ENCODE measurements around the gene NKX2-4. TPM values are rescaled to one million over a fixed set of nuclear protein-coding genes. Genes with fewer than 3 reads are reported as not detected.
A peak's percentile ranks its signal among the peaks of the same experiment; 100 is the strongest.

Gene NKX2-4
- polyA plus RNA-seq, 3 donors = not detected

GRCh38 chr20:21353236-21353635 is 44.1 kb downstream of the NKX2-4 start:
- H3K9ac ChIP-seq (ENCODE audit: insufficient read depth, low read length, poor library complexity, severe bottlenecking) = no peak overlapping the region
- peaks cover 82 to 96% of the 10 kb centered on the region in 2 donors for H3K36me3 ChIP-seq (replicated peaks in 1 of 2; ENCODE audit: control insufficient read depth in 1 of 2, insufficient read depth in 2 of 2, low read length in 2 of 2)
- TF ChIP-seq, protein P1, sequence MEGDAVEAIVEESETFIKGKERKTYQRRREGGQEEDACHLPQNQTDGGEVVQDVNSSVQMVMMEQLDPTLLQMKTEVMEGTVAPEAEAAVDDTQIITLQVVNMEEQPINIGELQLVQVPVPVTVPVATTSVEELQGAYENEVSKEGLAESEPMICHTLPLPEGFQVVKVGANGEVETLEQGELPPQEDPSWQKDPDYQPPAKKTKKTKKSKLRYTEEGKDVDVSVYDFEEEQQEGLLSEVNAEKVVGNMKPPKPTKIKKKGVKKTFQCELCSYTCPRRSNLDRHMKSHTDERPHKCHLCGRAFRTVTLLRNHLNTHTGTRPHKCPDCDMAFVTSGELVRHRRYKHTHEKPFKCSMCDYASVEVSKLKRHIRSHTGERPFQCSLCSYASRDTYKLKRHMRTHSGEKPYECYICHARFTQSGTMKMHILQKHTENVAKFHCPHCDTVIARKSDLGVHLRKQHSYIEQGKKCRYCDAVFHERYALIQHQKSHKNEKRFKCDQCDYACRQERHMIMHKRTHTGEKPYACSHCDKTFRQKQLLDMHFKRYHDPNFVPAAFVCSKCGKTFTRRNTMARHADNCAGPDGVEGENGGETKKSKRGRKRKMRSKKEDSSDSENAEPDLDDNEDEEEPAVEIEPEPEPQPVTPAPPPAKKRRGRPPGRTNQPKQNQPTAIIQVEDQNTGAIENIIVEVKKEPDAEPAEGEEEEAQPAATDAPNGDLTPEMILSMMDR (IDR thresholded peaks at IDR 0.05) = no peak

GRCh38 chr20:21352703-21353102 is 44.6 kb downstream of the NKX2-4 start:
- Histone ChIP-seq H3K4me1 (ENCODE audit: control insufficient read depth in 1 of 2, insufficient read depth in 2 of 2, low read length in 2 of 2) (no peaks in the 10 kb centered on the region), H3K27me3 (ENCODE audit: control insufficient read depth in 2 of 2, insufficient read depth in 2 of 2, low read length in 2 of 2) (no peaks in the 10 kb centered on the region), H3K9me3 (replicated peaks in 1 of 2; ENCODE audit: control insufficient read depth in 1 of 2, insufficient read depth in 1 of 2, low read length in 2 of 2) (no peaks in the 10 kb centered on the region), H2AFZ (ENCODE audit: insufficient read depth, low read depth, low read length, poor library complexity, severe bottlenecking) (no peak overlapping the region), H3K36me3 (replicated peaks in 1 of 2; ENCODE audit: control insufficient read depth in 1 of 2, insufficient read depth in 2 of 2, low read length in 2 of 2) (peaks cover 81 to 96% of the 10 kb centered on the region in 2 donors), H3K4me2 (replicated peaks; ENCODE audit: extremely low read depth, low read length, poor library complexity, severe bottlenecking) (no peak overlapping the region), H3K9ac (ENCODE audit: insufficient read depth, low read length, poor library complexity, severe bottlenecking) (no peak overlapping the region), H3K27ac (ENCODE audit: low read depth in 1 of 2, low read length in 2 of 2) (no peak overlapping the region), H3K4me3 (replicated peaks in 1 of 3; ENCODE audit: low read depth in 2 of 3, low read length in 3 of 3) (no peak overlapping the region), H4K20me1 (ENCODE audit: insufficient read depth, low read length) (peaks cover 32% of the 10 kb centered on the region), H3K79me2 (ENCODE audit: insufficient read depth, low read length) (no peaks in the 10 kb centered on the region)
- Mint-ChIP-seq H3K27me3 (ENCODE audit: low read depth in 3 of 3) (no peaks in the 10 kb centered on the region), H3K4me1 (no peaks in the 10 kb centered on the region), H3K27ac (no peak overlapping the region), H3K4me3 (no peak overlapping the region), H3K9me3 (no peaks in the 10 kb centered on the region), H3K36me3 (peaks cover 58 to 73% of the 10 kb centered on the region in 2 donors)
- no peak for DNase-seq
- TF ChIP-seq, protein P1 (IDR thresholded peaks at IDR 0.05) = no peak
- intact Hi-C loops (cut with micrococcal nuclease) = no loop called here

More at GRCh38 chr20:21353236-21353635, 44.1 kb downstream of the NKX2-4 start:
- no peaks in the 10 kb centered on the region for H3K9me3 Mint-ChIP-seq
- no peak overlapping the region for H2AFZ ChIP-seq (ENCODE audit: insufficient read depth, low read depth, low read length, poor library complexity, severe bottlenecking)
- H3K36me3 Mint-ChIP-seq = peaks cover 57 to 73% of the 10 kb centered on the region in 2 donors
- H3K4me3 Mint-ChIP-seq = no peak overlapping the region
- peaks cover 35% of the 10 kb centered on the region for H4K20me1 ChIP-seq (ENCODE audit: insufficient read depth, low read length)
- H3K79me2 ChIP-seq (ENCODE audit: insufficient read depth, low read length) = no peaks in the 10 kb centered on the region
- H3K4me2 ChIP-seq (replicated peaks; ENCODE audit: extremely low read depth, low read length, poor library complexity, severe bottlenecking) = no peak overlapping the region
- no CpG with 5 or more reads among the region's 1 CpG for WGBS (ENCODE audit: insufficient coverage)
- DNase-seq = no peak
- peak overlapping the region in 1 of 7 donors; percentile 41 for H3K27ac Mint-ChIP-seq
- no peaks in the 10 kb centered on the region for H3K4me1 ChIP-seq (ENCODE audit: control insufficient read depth in 1 of 2, insufficient read depth in 2 of 2, low read length in 2 of 2)
- no peaks in the 10 kb centered on the region for H3K27me3 ChIP-seq (ENCODE audit: control insufficient read depth in 2 of 2, insufficient read depth in 2 of 2, low read length in 2 of 2)
- no peak overlapping the region for H3K4me3 ChIP-seq (replicated peaks in 1 of 3; ENCODE audit: low read depth in 2 of 3, low read length in 3 of 3)
- H3K27ac ChIP-seq (ENCODE audit: low read depth in 1 of 2, low read length in 2 of 2) = no peak overlapping the region
- H3K27me3 Mint-ChIP-seq (ENCODE audit: low read depth in 3 of 3) = no peaks in the 10 kb centered on the region
- no peaks in the 10 kb centered on the region for H3K9me3 ChIP-seq (replicated peaks in 1 of 2; ENCODE audit: control insufficient read depth in 1 of 2, insufficient read depth in 1 of 2, low read length in 2 of 2)
- H3K4me1 Mint-ChIP-seq = no peaks in the 10 kb centered on the region
- intact Hi-C loops (cut with micrococcal nuclease) = no loop called here

Small RNAs within 50 kb of the gene (small RNA-seq; reads per million reads assigned to genes)
- not detected for gene RN7SKP140 (ENCODE audit: insufficient read length, low read depth)

Other genes with a start within 250 kb of the NKX2-4 start
- 100 to 1,000 TPM in 2 of 3 donors, 10 to 100 TPM in 1; 53.1 to 111 (median 101) TPM for gene XRN2, start 94.2 kb downstream of the NKX2-4 start, polyA plus RNA-seq
- gene NKX2-2, start 116.5 kb upstream of the NKX2-4 start, polyA plus RNA-seq = not detected

Measured in CD14-positive monocyte (primary cell).